ENCODE measurements around the gene FOXP1.
A peak's percentile ranks its signal among the peaks of the same experiment; 100 is the strongest.

FOXP1 gene

GRCh38 chr3:71258526-71258925 lies 325.0 kb downstream of the FOXP1 start:
- DNase-seq (ENCODE audit: low spot score) = no peak

GRCh38 chr3:71258116-71258515 lies 325.4 kb downstream of the FOXP1 start:
- no peak for DNase-seq (ENCODE audit: low spot score)

GRCh38 chr3:71255498-71255897 lies 328.0 kb downstream of the FOXP1 start:
- no peak for DNase-seq (ENCODE audit: low spot score)

- no peak for DNase-seq (ENCODE audit: low spot score)
These were observed 329.1 kb downstream of the FOXP1 start for GRCh38 chr3:71254281-71255057.

- DNase-seq (ENCODE audit: low spot score) = no peak
These were observed 330.4 kb downstream of the FOXP1 start for GRCh38 chr3:71253169-71253568.

GRCh38 chr3:71252466-71252865 lies 331.1 kb downstream of the FOXP1 start:
- no peak for DNase-seq (ENCODE audit: low spot score)

- no peak for DNase-seq (ENCODE audit: low spot score)
These were observed 332.3 kb downstream of the FOXP1 start for GRCh38 chr3:71251156-71251775.

- DNase-seq (ENCODE audit: low spot score) = no peak
These were observed 333.5 kb downstream of the FOXP1 start for GRCh38 chr3:71250026-71250425.

GRCh38 chr3:71247958-71248335 lies 335.6 kb downstream of the FOXP1 start:
- no peak for DNase-seq (ENCODE audit: low spot score)

- peak; percentile 40 for DNase-seq (ENCODE audit: low spot score)
These were observed 336.1 kb downstream of the FOXP1 start for GRCh38 chr3:71247221-71247957.

GRCh38 chr3:71245971-71246880 lies 337.3 kb downstream of the FOXP1 start:
- no peak for DNase-seq (ENCODE audit: low spot score)

GRCh38 chr3:71244826-71245488 lies 338.6 kb downstream of the FOXP1 start:
- no peak for DNase-seq (ENCODE audit: low spot score)

- no peak for DNase-seq (ENCODE audit: low spot score)
These were observed 339.2 kb downstream of the FOXP1 start for GRCh38 chr3:71244153-71244825.

- DNase-seq (ENCODE audit: low spot score) = no peak
These were observed 340.3 kb downstream of the FOXP1 start for GRCh38 chr3:71243229-71243628.

GRCh38 chr3:71241981-71242560 lies 341.5 kb downstream of the FOXP1 start:
- DNase-seq (ENCODE audit: low spot score) = no peak

- DNase-seq (ENCODE audit: low spot score) = no peak
These were observed 342.2 kb downstream of the FOXP1 start for GRCh38 chr3:71241246-71241901.

GRCh38 chr3:71240034-71240433 lies 343.5 kb downstream of the FOXP1 start:
- DNase-seq (ENCODE audit: low spot score) = no peak

GRCh38 chr3:71238355-71238757 lies 345.2 kb downstream of the FOXP1 start:
- no peak for DNase-seq (ENCODE audit: low spot score)

- no peak for DNase-seq (ENCODE audit: low spot score)
These were observed 345.9 kb downstream of the FOXP1 start for GRCh38 chr3:71237672-71238071.

- no peak for DNase-seq (ENCODE audit: low spot score)
These were observed 347.7 kb downstream of the FOXP1 start for GRCh38 chr3:71235846-71236245.
